Endothelial cell of umbilical vein (primary cell): ENCODE results near the gene MFSD2A. TPM values are rescaled to one million over a fixed set of nuclear protein-coding genes. Genes with fewer than 3 reads are reported as not detected.

Experiments used
- BruUV-seq: library from RNA; stranded (reverse); fragments of 400-500 nt; replicated peaks from 2 replicates; lab custom pipeline; 2021; lab: Mats Ljungman, UMichigan
- CTCF ChIA-PET: fragments of 300-600, 350-600 bp; sonication (Branson Sonifier 250); formaldehyde crosslinking; loops from one replicate; lab custom pipeline; 2021; ENCODE audit warnings: antibody characterized with exemption, inconsistent platforms; lab: Charles Lee
- POLR2A ChIA-PET: fragments of 300-600, 350-600 bp; sonication (Branson Sonifier 250); formaldehyde crosslinking; loops from one replicate; lab custom pipeline; 2021; ENCODE audit warnings: antibody characterized with exemption, inconsistent platforms; lab: Charles Lee
- DNase-seq: peaks from one replicate; pipeline ENCODE4 v3.0.0-alpha.2; 2011; ENCODE audit warnings: low read depth, low spot score
- FAIRE-seq: peaks from 2 replicates; lab custom pipeline; 2011; peaks lifted over from hg19 to GRCh38; lab: Jason Lieb, UNC
- H2AFZ ChIP-seq: 2 replicates; pipeline ENCODE4 v1.6.0; 2012; ENCODE audit warnings: low read depth, low read length, control low read depth, inconsistent platforms
- H3K27ac ChIP-seq: 2 replicates; pipeline ENCODE4 v1.5.1; 2011; ENCODE audit warnings: low read depth, mild to moderate bottlenecking, control low read depth, low read length, moderate library complexity; ENCODE audit not compliant: insufficient read depth
- H3K27me3 ChIP-seq, 2 experiments: 2 replicates each; pipeline versions ENCODE4 v1.6.0 to v1.6.1; 2011; ENCODE audit warnings: low read length in 2 of 2, mixed read lengths in 1 of 2; ENCODE audit not compliant: control insufficient read depth in 2 of 2, insufficient read depth in 2 of 2
- H3K36me3 ChIP-seq, 2 experiments: 2 replicates in 1 of 2; 3 replicates in 1 of 2; pipeline ENCODE4 v1.5.1; 2011; ENCODE audit warnings: low read length in 2 of 2, mild to moderate bottlenecking in 1 of 2, moderate library complexity in 1 of 2; ENCODE audit not compliant: control insufficient read depth in 2 of 2, insufficient read depth in 2 of 2; ENCODE audit errors: extremely low read depth in 1 of 2
- H3K4me1 ChIP-seq: 3 replicates; pipeline ENCODE4 v1.5.1; 2011; ENCODE audit warnings: mild to moderate bottlenecking, low read length; ENCODE audit not compliant: control insufficient read depth, insufficient read depth; ENCODE audit errors: extremely low read depth
- H3K4me2 ChIP-seq: 2 replicates; pipeline ENCODE4 v1.6.1; 2011; ENCODE audit warnings: low read length, control low read depth, mixed read lengths; ENCODE audit not compliant: insufficient read depth
- H3K4me3 ChIP-seq, 3 experiments: fragments of 200-600 bp in 1 of 3; sonication (generic), shearing (Covaris generic) in 1 of 3; replicated peaks in 1 of 3; 2 replicates each; pipeline ENCODE4 v1.5.1; 2011 to 2016; ENCODE audit warnings: control low read depth in 3 of 3, low read length in 3 of 3, mild to moderate bottlenecking in 2 of 3, inconsistent platforms in 1 of 3, low read depth in 1 of 3, moderate library complexity in 1 of 3; ENCODE audit not compliant: insufficient read depth in 1 of 3
- H3K79me2 ChIP-seq: 2 replicates; pipeline ENCODE4 v1.6.0; 2012; ENCODE audit warnings: low read length, inconsistent platforms; ENCODE audit not compliant: control insufficient read depth, insufficient read depth
- H3K9ac ChIP-seq: replicated peaks from 2 replicates; pipeline ENCODE3; 2011; ENCODE audit warnings: low read length, control low read depth; ENCODE audit not compliant: insufficient read depth; ENCODE audit errors: extremely low read depth
- H3K9me1 ChIP-seq: replicated peaks from 3 replicates; pipeline ENCODE4 v1.6.0; 2011; ENCODE audit warnings: mild to moderate bottlenecking, low read length; ENCODE audit not compliant: control insufficient read depth, insufficient read depth; ENCODE audit errors: extremely low read depth
- H3K9me3 ChIP-seq: replicated peaks from 2 replicates; pipeline ENCODE4 v1.5.1; 2012; ENCODE audit warnings: low read length, inconsistent platforms; ENCODE audit not compliant: control insufficient read depth, insufficient read depth
- H4K20me1 ChIP-seq: replicated peaks from 2 replicates; pipeline ENCODE3; 2011; ENCODE audit warnings: mild to moderate bottlenecking, low read length; ENCODE audit not compliant: control insufficient read depth, insufficient read depth; ENCODE audit errors: extremely low read depth
- EZH2 ChIP-seq: IDR thresholded peaks from 2 replicates; pipeline ENCODE4 v1.6.1; 2012; ENCODE audit warnings: borderline replicate concordance, low read depth, mild to moderate bottlenecking, moderate library complexity, low read length, inconsistent platforms; ENCODE audit not compliant: severe bottlenecking
- FOS ChIP-seq: IDR thresholded peaks from 2 replicates; pipeline ENCODE4 v1.6.1; 2011; ENCODE audit warnings: mild to moderate bottlenecking, low read length, moderate library complexity, borderline replicate concordance; ENCODE audit not compliant: insufficient read depth
- GATA2 ChIP-seq: IDR thresholded peaks from 2 replicates; pipeline ENCODE4 v1.7.0; 2011; ENCODE audit warnings: low read depth, mild to moderate bottlenecking, moderate library complexity, mixed read lengths, low read length; ENCODE audit not compliant: insufficient read length, insufficient read depth
- JUN ChIP-seq: IDR thresholded peaks from 2 replicates; pipeline ENCODE4 v1.6.1; 2011; ENCODE audit warnings: borderline replicate concordance, low read depth; ENCODE audit not compliant: insufficient read length, insufficient read depth
- MYC ChIP-seq: IDR thresholded peaks from one replicate; pipeline ENCODE4 v1.6.1; 2011; ENCODE audit warnings: mild to moderate bottlenecking, low read depth, low read length
- POLR2A ChIP-seq: IDR thresholded peaks from 2 replicates; pipeline ENCODE4 v1.6.1; 2012; ENCODE audit warnings: low read depth, mild to moderate bottlenecking, control low read depth, low read length
- POLR2AphosphoS5 ChIP-seq: IDR thresholded peaks from 2 replicates; pipeline ENCODE4 v1.6.1; 2012; ENCODE audit warnings: low read depth, mild to moderate bottlenecking, control low read depth, low read length, moderate library complexity; ENCODE audit not compliant: insufficient read depth
- dilution Hi-C: fragments of 300-500 bp; cut with MboI; formaldehyde crosslinking; loops from one replicate; pipeline ENCODE4 v1.15.0; 2019; ENCODE audit warnings: low sequenced_read_pairs; ENCODE audit not compliant: extremely low pct_ligation_motif_present
- intact Hi-C: fragments of 100-400 bp; cut with micrococcal nuclease; formaldehyde crosslinking; loops from one replicate; pipeline ENCODE4 v1.10.0; 2022
- polyA plus RNA-seq, 4 experiments: library from polyadenylated mRNA; depleted of rRNA in 3 of 4; stranded (reverse) in 3 of 4; unstranded in 1 of 4; fragments of >200 nt; gene quantifications; 2 replicates each; pipeline versions ENCODE4 v1.2.1 to v1.2.3, GENCODE V29; 2011 to 2012; ENCODE audit warnings: missing spikeins in 1 of 4
- total RNA-seq: library from RNA; stranded (reverse); gene quantifications from 2 replicates; pipeline ENCODE4 v1.2.3, GENCODE V29; 2021
- TF ChIP-seq, protein P1 (sequence below), 2 donors: IDR thresholded peaks; 1 replicate in 1 of 2; 2 replicates in 1 of 2; pipeline ENCODE4 v1.5.1; 2011; ENCODE audit warnings: low read length in 2 of 2, mild to moderate bottlenecking in 2 of 2, moderate library complexity in 2 of 2, control low read depth in 1 of 2, inconsistent platforms in 1 of 2, low read depth in 1 of 2; ENCODE audit not compliant: insufficient read depth in 1 of 2; ENCODE audit errors: extremely low read depth in 1 of 2
- TF ChIP-seq, protein P2 (sequence below): IDR thresholded peaks from 2 replicates; pipeline ENCODE4 v1.6.1; 2011; ENCODE audit not compliant: insufficient read depth, insufficient read length

The MFSD2A gene
- total and polyA plus RNA-seq, 2 donors (not counting 3 experiments of a cell fraction or from before 2014, with no cell fraction given), result 2.7 to 5.5 TPM

DNA sequence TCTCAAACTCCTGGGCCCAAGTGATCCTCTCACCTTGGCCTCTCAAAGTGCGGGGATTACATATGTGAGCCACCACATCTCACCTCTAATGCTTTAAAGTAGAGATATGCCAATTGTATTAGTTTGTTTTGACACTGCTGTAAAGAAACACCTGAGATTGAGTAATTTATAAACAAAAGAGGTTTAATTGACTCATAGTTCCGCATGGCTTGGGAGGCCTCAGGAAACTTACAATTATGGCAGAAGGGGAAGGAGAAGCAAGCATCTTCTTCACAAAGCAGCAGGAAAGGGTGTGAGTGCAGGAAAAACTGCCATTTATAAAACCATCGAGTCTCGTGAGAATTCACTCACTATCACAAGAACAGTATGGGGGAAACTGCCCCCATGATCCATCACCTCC, 49.8 kb upstream of the MFSD2A start:
- Histone ChIP-seq H3K27ac (no peak overlapping the region), H2AFZ (no peak overlapping the region), H3K4me2 (no peak overlapping the region), H3K79me2 (no peaks in the 10 kb centered on the region), H3K9me1 (no peaks in the 10 kb centered on the region), H3K36me3 (no peaks in the 10 kb centered on the region), H3K9ac (no peak overlapping the region), H3K4me1 (no peaks in the 10 kb centered on the region), H4K20me1 (no peaks in the 10 kb centered on the region), H3K27me3 (peaks cover 11 to 25% of the 10 kb centered on the region in 2 experiments), H3K4me3 (no peak overlapping the region), H3K9me3 (no peaks in the 10 kb centered on the region)
- POLR2A ChIA-PET, result no interaction called here
- CTCF ChIA-PET, result interaction anchor here (1.4 kb wide), 1 partner anchor 127 kb away, joined by 3 read pairs; no protein-coding TSS in a partner anchor
- TF ChIP-seq POLR2AphosphoS5, result no peak
- TF ChIP-seq, protein P1, sequence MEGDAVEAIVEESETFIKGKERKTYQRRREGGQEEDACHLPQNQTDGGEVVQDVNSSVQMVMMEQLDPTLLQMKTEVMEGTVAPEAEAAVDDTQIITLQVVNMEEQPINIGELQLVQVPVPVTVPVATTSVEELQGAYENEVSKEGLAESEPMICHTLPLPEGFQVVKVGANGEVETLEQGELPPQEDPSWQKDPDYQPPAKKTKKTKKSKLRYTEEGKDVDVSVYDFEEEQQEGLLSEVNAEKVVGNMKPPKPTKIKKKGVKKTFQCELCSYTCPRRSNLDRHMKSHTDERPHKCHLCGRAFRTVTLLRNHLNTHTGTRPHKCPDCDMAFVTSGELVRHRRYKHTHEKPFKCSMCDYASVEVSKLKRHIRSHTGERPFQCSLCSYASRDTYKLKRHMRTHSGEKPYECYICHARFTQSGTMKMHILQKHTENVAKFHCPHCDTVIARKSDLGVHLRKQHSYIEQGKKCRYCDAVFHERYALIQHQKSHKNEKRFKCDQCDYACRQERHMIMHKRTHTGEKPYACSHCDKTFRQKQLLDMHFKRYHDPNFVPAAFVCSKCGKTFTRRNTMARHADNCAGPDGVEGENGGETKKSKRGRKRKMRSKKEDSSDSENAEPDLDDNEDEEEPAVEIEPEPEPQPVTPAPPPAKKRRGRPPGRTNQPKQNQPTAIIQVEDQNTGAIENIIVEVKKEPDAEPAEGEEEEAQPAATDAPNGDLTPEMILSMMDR (IDR thresholded peaks at IDR 0.05; ENCODE audit: extremely low read depth in 1 of 2, insufficient read depth in 1 of 2, low read depth in 1 of 2, low read length in 2 of 2), result no peak
- no peak for TF ChIP-seq JUN
- no peak for TF ChIP-seq MYC
- no peak for TF ChIP-seq FOS
- TF ChIP-seq, protein P2, sequence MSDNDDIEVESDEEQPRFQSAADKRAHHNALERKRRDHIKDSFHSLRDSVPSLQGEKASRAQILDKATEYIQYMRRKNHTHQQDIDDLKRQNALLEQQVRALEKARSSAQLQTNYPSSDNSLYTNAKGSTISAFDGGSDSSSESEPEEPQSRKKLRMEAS, result no peak
- TF ChIP-seq POLR2A, result no peak
- no peak for TF ChIP-seq GATA2
- no peak for TF ChIP-seq EZH2
- dilution Hi-C loops, result no loop called here
- BruUV-seq, result no TSS peak
- DNase-seq (no peak), FAIRE-seq (no peak)
- intact Hi-C loops, result no loop called here
